Measurements from ENCODE around the gene ZNF619.
"Not testable (repeated sequence)": the region's sequence is repeated elsewhere in the genome, so short reads cannot be mapped to it uniquely, and the experiment has no call there.

Gene ZNF619

GRCh38 chr3:40455328-40455727 lies 21.6 kb upstream of the ZNF619 start:
- Histone ChIP-seq H3K27me3 (replicated peaks; ENCODE audit: control insufficient read depth, insufficient read depth, low read length) (no peaks in the 10 kb centered on the region), H3K4me1 (ENCODE audit: control insufficient read depth, insufficient read depth, low read length) (peaks cover 28% of the 10 kb centered on the region), H3K9me3 (ENCODE audit: control insufficient read depth, low read length) (no peaks in the 10 kb centered on the region), H3K9ac (ENCODE audit: low read length) (no peak overlapping the region), H3K4me3 (ENCODE audit: low read length) (no peak overlapping the region), H3K36me3 (ENCODE audit: control insufficient read depth, insufficient read depth, low read length, severe bottlenecking) (peaks cover 24% of the 10 kb centered on the region)
- DNase-seq (ENCODE audit: low read depth), result no peak

- no peak for DNase-seq (ENCODE audit: low read depth)
- Histone ChIP-seq H3K36me3 (ENCODE audit: control insufficient read depth, insufficient read depth, low read length, severe bottlenecking) (peaks cover 32% of the 10 kb centered on the region), H3K4me3 (ENCODE audit: low read length) (peak overlapping the region; percentile 96), H3K9ac (ENCODE audit: low read length) (peak overlapping the region; percentile 99), H3K9me3 (ENCODE audit: control insufficient read depth, low read length) (no peaks in the 10 kb centered on the region), H3K4me1 (ENCODE audit: control insufficient read depth, insufficient read depth, low read length) (peaks cover 28% of the 10 kb centered on the region), H3K27me3 (replicated peaks; ENCODE audit: control insufficient read depth, insufficient read depth, low read length) (no peaks in the 10 kb centered on the region)
Measured at GRCh38 chr3:40456279-40456939, 20.5 kb upstream of the ZNF619 start.

DNA sequence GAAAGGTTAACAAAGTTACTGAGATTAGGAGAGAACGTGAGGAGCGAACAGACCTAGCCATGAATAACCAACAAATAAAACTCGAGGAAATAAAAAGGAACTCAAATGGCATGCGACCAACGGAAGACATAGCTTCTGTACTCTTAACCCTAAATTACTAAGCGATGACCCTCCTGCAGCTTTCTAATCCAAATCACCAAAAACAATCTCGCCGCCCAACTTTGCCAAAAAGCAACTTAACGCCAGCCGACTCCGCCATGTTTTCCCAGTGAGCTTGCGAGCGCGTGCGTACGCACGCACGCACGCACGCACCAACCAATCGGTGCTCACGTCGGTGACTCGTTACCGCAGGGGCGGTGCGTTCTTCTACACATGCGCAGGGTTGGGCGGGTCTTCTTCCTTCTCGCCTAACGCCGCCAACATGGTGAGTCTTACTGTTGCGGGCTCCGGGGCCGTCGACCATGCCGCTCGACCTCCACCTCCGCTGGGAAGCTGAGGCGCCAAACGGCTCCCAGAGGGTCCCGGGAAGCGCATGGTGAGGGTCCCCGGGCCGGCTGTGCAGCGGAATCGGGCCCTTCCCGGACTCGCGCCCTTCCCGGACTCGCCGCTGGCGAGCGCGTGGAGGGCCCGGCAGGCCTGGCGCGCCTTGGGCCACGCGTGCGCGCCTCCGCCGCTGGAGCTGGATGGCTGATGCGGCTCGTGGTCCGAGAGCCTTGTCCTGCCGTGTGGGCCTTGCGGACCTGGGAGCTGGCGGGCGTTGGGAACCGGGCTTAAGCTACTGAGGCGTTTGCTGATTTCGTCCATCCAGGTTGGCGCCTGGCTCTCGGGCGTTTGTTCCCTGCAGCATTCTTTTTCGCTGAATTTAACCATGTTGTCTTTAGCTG lies 19.7 kb upstream of the ZNF619 start, which contains the start of gene RPL14:
Gene RPL14, plus strand, starts transcription at position 400 of the 884 bp plus-strand sequence. Its CDS starts 133 bp downstream, at position 533.
- H3K27me3 ChIP-seq (replicated peaks; ENCODE audit: control insufficient read depth, insufficient read depth, low read length), result no peaks in the 10 kb centered on the region
- peak within 1 kb of the TSS; percentile 96 for H3K4me3 ChIP-seq (ENCODE audit: low read length)
- H3K4me1 ChIP-seq (ENCODE audit: control insufficient read depth, insufficient read depth, low read length), result peaks cover 26% of the 10 kb centered on the region
- peak; percentile 99 for DNase-seq (ENCODE audit: low read depth)
- peaks cover 39% of the 10 kb centered on the region for H3K36me3 ChIP-seq (ENCODE audit: control insufficient read depth, insufficient read depth, low read length, severe bottlenecking)
- H3K9ac ChIP-seq (ENCODE audit: low read length), result peak within 1 kb of the TSS; percentile 99
- H3K9me3 ChIP-seq (ENCODE audit: control insufficient read depth, low read length), result no peaks in the 10 kb centered on the region

DNA sequence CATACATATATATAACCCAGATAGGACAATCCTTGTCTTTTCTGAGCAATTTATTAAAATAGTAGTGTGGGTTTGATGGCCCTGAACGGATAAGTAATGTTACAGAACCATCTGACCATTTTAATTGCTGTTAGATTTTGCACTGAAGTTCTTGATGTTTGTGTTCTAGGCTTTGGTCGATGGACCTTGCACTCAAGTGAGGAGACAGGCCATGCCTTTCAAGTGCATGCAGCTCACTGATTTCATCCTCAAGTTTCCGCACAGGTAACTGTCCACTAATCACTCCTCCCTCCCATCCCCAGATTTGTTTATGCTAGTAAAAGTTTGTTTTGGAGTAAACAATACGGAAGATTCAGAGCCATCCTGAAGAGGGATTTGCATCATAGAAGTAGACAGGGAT lies 18.4 kb upstream of the ZNF619 start:
- H3K36me3 ChIP-seq (ENCODE audit: control insufficient read depth, insufficient read depth, low read length, severe bottlenecking), result peaks cover 52% of the 10 kb centered on the region

GRCh38 chr3:40460481-40460880 lies 16.4 kb upstream of the ZNF619 start:
- DNase-seq (ENCODE audit: low read depth); H3K4me3 ChIP-seq (ENCODE audit: low read length); H3K27me3 ChIP-seq (replicated peaks; ENCODE audit: control insufficient read depth, insufficient read depth, low read length); H3K9ac ChIP-seq (ENCODE audit: low read length); H3K9me3 ChIP-seq (ENCODE audit: control insufficient read depth, low read length): not testable (repeated sequence)
- peaks cover 67% of the 10 kb centered on the region for H3K36me3 ChIP-seq (ENCODE audit: control insufficient read depth, insufficient read depth, low read length, severe bottlenecking)
- peaks cover 14% of the 10 kb centered on the region for H3K4me1 ChIP-seq (ENCODE audit: control insufficient read depth, insufficient read depth, low read length)

More for the DNA sequence above, 18.4 kb upstream of the ZNF619 start:
- peaks cover 21% of the 10 kb centered on the region for H3K4me1 ChIP-seq (ENCODE audit: control insufficient read depth, insufficient read depth, low read length)
- no peaks in the 10 kb centered on the region for H3K27me3 ChIP-seq (replicated peaks; ENCODE audit: control insufficient read depth, insufficient read depth, low read length)
- H3K4me3 ChIP-seq (ENCODE audit: low read length), result peak overlapping the region; percentile 96
- H3K9ac ChIP-seq (ENCODE audit: low read length), result peak overlapping the region; percentile 99
- no peak for DNase-seq (ENCODE audit: low read depth)
- H3K9me3 ChIP-seq (ENCODE audit: control insufficient read depth, low read length), result no peaks in the 10 kb centered on the region

DNA sequence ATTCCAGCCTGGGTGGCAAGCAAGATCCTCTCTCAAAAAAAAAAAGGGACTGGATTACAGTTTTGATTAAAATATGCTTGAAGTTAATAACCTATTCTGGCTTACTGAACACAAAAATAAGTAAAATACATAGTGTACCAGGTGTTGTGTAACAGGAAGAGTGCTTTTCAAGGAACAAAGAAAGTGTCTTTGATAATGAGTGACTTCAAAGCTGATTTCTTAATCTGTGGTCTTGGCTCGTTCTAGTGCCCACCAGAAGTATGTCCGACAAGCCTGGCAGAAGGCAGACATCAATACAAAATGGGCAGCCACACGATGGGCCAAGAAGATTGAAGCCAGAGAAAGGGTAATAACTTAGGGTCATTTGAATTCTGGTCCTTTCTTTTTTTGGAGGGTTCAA lies 15.8 kb upstream of the ZNF619 start:
- peaks cover 67% of the 10 kb centered on the region for H3K36me3 ChIP-seq (ENCODE audit: control insufficient read depth, insufficient read depth, low read length, severe bottlenecking)
- H3K4me3 ChIP-seq (ENCODE audit: low read length), result no peak overlapping the region
- DNase-seq (ENCODE audit: low read depth), result no peak
- no peak overlapping the region for H3K9ac ChIP-seq (ENCODE audit: low read length)
- no peaks in the 10 kb centered on the region for H3K9me3 ChIP-seq (ENCODE audit: control insufficient read depth, low read length)
- H3K27me3 ChIP-seq (replicated peaks; ENCODE audit: control insufficient read depth, insufficient read depth, low read length), result no peaks in the 10 kb centered on the region
- H3K4me1 ChIP-seq (ENCODE audit: control insufficient read depth, insufficient read depth, low read length), result peaks cover 13% of the 10 kb centered on the region

DNA sequence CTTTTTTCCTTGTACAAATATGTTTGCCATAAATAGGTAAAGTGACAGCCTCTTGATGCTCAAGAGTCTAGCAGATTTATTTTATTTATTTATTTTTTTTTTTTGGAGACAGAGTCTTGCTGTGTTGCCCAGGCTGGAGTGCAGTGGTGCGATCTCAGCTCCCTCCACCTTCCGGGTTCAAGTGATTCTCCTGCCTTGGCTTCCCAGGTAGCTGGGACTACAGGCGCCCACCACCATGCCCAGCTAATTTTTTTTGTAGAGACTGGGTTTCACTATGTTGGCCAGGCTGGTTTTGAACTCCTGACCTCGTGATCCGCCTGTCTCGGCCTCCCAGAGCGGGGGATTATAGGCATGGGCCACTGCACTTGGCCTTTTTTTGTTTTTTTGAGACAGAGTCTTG lies 14.1 kb upstream of the ZNF619 start:
- H3K27me3 ChIP-seq (replicated peaks; ENCODE audit: control insufficient read depth, insufficient read depth, low read length); DNase-seq (ENCODE audit: low read depth); H3K4me3 ChIP-seq (ENCODE audit: low read length); H3K9ac ChIP-seq (ENCODE audit: low read length); H3K9me3 ChIP-seq (ENCODE audit: control insufficient read depth, low read length); H3K4me1 ChIP-seq (ENCODE audit: control insufficient read depth, insufficient read depth, low read length): not testable (repeated sequence)
- peaks cover 73% of the 10 kb centered on the region for H3K36me3 ChIP-seq (ENCODE audit: control insufficient read depth, insufficient read depth, low read length, severe bottlenecking)

GRCh38 chr3:40463579-40463978 lies 13.3 kb upstream of the ZNF619 start:
- Histone ChIP-seq H3K36me3 (ENCODE audit: control insufficient read depth, insufficient read depth, low read length, severe bottlenecking) (peaks cover 69% of the 10 kb centered on the region), H3K4me3 (ENCODE audit: low read length) (no peak overlapping the region)
- no peak for DNase-seq (ENCODE audit: low read depth)

DNA sequence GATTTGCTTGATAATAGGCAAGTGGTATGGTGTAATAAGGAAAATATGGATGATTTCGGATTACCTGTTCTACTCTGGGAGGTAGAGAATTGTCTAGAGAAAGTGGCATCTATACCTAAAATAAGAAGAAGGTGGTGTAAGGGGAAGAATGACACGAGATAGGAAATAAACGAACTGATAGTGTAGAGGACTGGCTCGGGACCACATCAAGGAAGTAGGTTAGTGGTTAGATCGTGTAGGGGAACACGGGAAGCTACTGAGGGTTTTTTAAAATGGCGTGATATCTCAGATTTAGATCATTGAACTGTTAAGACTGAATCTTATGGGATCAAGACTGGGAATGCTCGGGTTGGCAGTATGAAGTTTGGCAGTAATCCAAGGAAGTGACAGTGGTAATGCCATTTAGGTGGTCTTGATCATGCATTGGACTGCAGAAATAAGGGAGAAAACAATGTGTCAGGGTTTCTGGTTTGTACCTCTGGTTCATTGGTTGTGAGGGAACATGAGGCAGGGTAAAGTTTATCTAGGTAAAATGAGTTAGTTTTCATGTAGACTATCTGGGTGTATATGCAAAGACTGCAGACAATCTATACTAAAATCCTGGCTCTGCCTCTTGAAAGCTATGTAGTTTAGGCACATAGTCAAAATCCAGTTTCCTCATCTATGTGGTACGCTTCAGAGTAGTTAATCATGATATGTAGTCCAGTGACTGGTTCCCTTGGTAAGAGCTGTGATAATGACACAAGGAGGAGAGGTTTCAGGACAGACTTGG lies 12.4 kb upstream of the ZNF619 start:
- DNase-seq (ENCODE audit: low read depth), result no peak
- Histone ChIP-seq H3K4me3 (ENCODE audit: low read length) (no peak overlapping the region), H3K27me3 (replicated peaks; ENCODE audit: control insufficient read depth, insufficient read depth, low read length) (no peaks in the 10 kb centered on the region), H3K9ac (ENCODE audit: low read length) (no peak overlapping the region), H3K9me3 (ENCODE audit: control insufficient read depth, low read length) (no peaks in the 10 kb centered on the region), H3K36me3 (ENCODE audit: control insufficient read depth, insufficient read depth, low read length, severe bottlenecking) (peaks cover 60% of the 10 kb centered on the region), H3K4me1 (ENCODE audit: control insufficient read depth, insufficient read depth, low read length) (no peaks in the 10 kb centered on the region)

More at GRCh38 chr3:40463579-40463978, 13.3 kb upstream of the ZNF619 start:
- peaks cover 4% of the 10 kb centered on the region for H3K4me1 ChIP-seq (ENCODE audit: control insufficient read depth, insufficient read depth, low read length)
- H3K9me3 ChIP-seq (ENCODE audit: control insufficient read depth, low read length), result no peaks in the 10 kb centered on the region
- no peaks in the 10 kb centered on the region for H3K27me3 ChIP-seq (replicated peaks; ENCODE audit: control insufficient read depth, insufficient read depth, low read length)
- H3K9ac ChIP-seq (ENCODE audit: low read length), result no peak overlapping the region

- no peak overlapping the region for H3K9ac ChIP-seq (ENCODE audit: low read length)
- peaks cover 55% of the 10 kb centered on the region for H3K36me3 ChIP-seq (ENCODE audit: control insufficient read depth, insufficient read depth, low read length, severe bottlenecking)
- H3K9me3 ChIP-seq (ENCODE audit: control insufficient read depth, low read length), result no peaks in the 10 kb centered on the region
- H3K4me1 ChIP-seq (ENCODE audit: control insufficient read depth, insufficient read depth, low read length), result no peaks in the 10 kb centered on the region
- H3K4me3 ChIP-seq (ENCODE audit: low read length), result no peak overlapping the region
- H3K27me3 ChIP-seq (replicated peaks; ENCODE audit: control insufficient read depth, insufficient read depth, low read length), result no peaks in the 10 kb centered on the region
- DNase-seq (ENCODE audit: low read depth), result no peak
Measured at GRCh38 chr3:40465111-40465407, 11.9 kb upstream of the ZNF619 start.

- no peaks in the 10 kb centered on the region for H3K4me1 ChIP-seq (ENCODE audit: control insufficient read depth, insufficient read depth, low read length)
Measured at GRCh38 chr3:40465456-40465855, 11.5 kb upstream of the ZNF619 start.

More at GRCh38 chr3:40465456-40465855, 11.5 kb upstream of the ZNF619 start:
- H3K36me3 ChIP-seq (ENCODE audit: control insufficient read depth, insufficient read depth, low read length, severe bottlenecking), result peaks cover 51% of the 10 kb centered on the region
- no peak for DNase-seq (ENCODE audit: low read depth)
- H3K9ac ChIP-seq (ENCODE audit: low read length), result no peak overlapping the region
- H3K4me3 ChIP-seq (ENCODE audit: low read length), result no peak overlapping the region
- H3K9me3 ChIP-seq (ENCODE audit: control insufficient read depth, low read length), result no peaks in the 10 kb centered on the region
- H3K27me3 ChIP-seq (replicated peaks; ENCODE audit: control insufficient read depth, insufficient read depth, low read length), result no peaks in the 10 kb centered on the region

Measured in adipocyte (in vitro differentiated cells).